Subcutaneous adipose tissue (tissue), 4 donors: Measurements from ENCODE around the gene LOXL4. TPM values are rescaled to one million over a fixed set of nuclear protein-coding genes. Genes with fewer than 3 reads are reported as not detected.

Experiments
- total RNA-seq, 4 donors: library from RNA; depleted of rRNA; stranded (reverse); fragments of >200 nt; gene quantifications; one replicate each; pipeline ENCODE4 v1.1.0, GENCODE V29; 2016
- TF ChIP-seq, protein P1 (sequence below): fragments of 450-650 bp; IDR thresholded peaks from one replicate; pipeline ENCODE4 v1.5.1; 2016; ENCODE audit warnings: low read depth, mild to moderate bottlenecking, control low read depth, antibody characterized with exemption, moderate library complexity

Gene LOXL4
- total RNA-seq, 4 donors from 2014 or later, result 7.5 to 27.4 (median 12.8) TPM

- TF ChIP-seq, protein P1, sequence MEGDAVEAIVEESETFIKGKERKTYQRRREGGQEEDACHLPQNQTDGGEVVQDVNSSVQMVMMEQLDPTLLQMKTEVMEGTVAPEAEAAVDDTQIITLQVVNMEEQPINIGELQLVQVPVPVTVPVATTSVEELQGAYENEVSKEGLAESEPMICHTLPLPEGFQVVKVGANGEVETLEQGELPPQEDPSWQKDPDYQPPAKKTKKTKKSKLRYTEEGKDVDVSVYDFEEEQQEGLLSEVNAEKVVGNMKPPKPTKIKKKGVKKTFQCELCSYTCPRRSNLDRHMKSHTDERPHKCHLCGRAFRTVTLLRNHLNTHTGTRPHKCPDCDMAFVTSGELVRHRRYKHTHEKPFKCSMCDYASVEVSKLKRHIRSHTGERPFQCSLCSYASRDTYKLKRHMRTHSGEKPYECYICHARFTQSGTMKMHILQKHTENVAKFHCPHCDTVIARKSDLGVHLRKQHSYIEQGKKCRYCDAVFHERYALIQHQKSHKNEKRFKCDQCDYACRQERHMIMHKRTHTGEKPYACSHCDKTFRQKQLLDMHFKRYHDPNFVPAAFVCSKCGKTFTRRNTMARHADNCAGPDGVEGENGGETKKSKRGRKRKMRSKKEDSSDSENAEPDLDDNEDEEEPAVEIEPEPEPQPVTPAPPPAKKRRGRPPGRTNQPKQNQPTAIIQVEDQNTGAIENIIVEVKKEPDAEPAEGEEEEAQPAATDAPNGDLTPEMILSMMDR, result no peak
Observed at GRCh38 chr10:98294270-98294627, 26.3 kb upstream of the LOXL4 start.

GRCh38 chr10:98293550-98294269 lies 25.7 kb upstream of the LOXL4 start:
- TF ChIP-seq, protein P1, result no peak

GRCh38 chr10:98292971-98293370 lies 25.0 kb upstream of the LOXL4 start:
- TF ChIP-seq, protein P1, result no peak

DNA sequence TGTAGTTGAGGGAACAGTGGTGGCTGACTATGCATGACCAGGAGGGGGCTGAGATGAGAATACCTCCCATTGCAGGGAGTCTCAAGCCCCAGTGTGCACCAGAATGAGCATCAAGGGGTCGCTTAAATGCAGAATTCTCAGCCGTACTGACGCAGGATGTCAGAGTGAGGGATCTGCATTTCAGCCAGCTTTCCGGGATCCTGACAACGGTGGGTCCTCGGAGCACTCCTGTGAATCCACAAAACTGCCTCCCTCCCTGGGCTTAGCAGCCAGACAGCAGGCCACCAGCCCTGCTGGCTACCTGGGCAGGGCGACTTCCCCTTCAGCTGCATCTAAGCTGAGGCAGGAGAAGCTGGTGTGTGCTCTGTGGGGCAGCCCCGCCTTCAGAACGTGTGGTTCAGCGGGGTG lies 21.8 kb upstream of the LOXL4 start:
- TF ChIP-seq, protein P1, result no peak

- TF ChIP-seq, protein P1, result no peak
Observed at GRCh38 chr10:98287321-98287720, 19.3 kb upstream of the LOXL4 start.

DNA sequence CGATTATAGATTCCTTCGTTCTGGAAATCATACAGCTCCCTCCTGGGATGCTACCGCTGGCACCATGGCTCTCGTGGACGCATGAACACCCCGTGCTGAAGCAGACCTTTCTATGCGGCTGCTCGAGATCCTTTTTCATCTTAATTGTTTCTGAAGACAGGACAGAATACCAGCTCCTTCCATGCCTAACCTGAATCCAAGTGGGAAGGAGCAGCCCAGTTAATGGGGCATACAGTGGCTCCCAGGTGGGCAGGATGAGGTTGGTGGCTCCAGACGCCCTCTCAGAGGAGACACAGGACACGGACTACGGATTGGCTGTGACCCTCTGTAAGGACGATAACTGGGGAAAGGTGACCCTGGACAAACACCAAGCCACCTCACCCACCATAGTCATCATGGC lies 18.4 kb upstream of the LOXL4 start:
- TF ChIP-seq, protein P1, result no peak

GRCh38 chr10:98285416-98285815 lies 17.4 kb upstream of the LOXL4 start:
- TF ChIP-seq, protein P1, result no peak
